Testis (tissue), 3 donors: ENCODE results near the gene RSAD2. TPM values are rescaled to one million over a fixed set of nuclear protein-coding genes. Genes with fewer than 3 reads are reported as not detected.
"Not testable (repeated sequence)": the region's sequence is repeated elsewhere in the genome, so short reads cannot be mapped to it uniquely, and the experiment has no call there.

Experiments used
- DNase-seq: peaks from one replicate; pipeline ENCODE4 v3.0.0-alpha.2; 2019
- H3K27ac ChIP-seq, 2 donors: fragments of 200-600 bp; sonication (generic); one replicate each; pipeline ENCODE4 v1.5.1; 2019
- H3K27me3 ChIP-seq: fragments of 200-600 bp; sonication (generic); one replicate; pipeline ENCODE4 v1.5.1; 2019
- H3K36me3 ChIP-seq: fragments of 200-600 bp; sonication (generic); one replicate; pipeline ENCODE4 v1.5.1; 2017; ENCODE audit warnings: low read depth; ENCODE audit errors: missing control alignments
- H3K4me1 ChIP-seq: fragments of 200-600 bp; sonication (generic); one replicate; pipeline ENCODE4 v1.5.1; 2019
- H3K4me3 ChIP-seq, 2 donors: fragments of 200-600 bp; sonication (generic); one replicate each; pipeline ENCODE4 v1.5.1; 2017 to 2019
- H3K9me3 ChIP-seq: fragments of 200-600 bp; sonication (generic); one replicate; pipeline ENCODE4 v1.5.1; 2017
- CTCF ChIP-seq, 3 experiments: fragments of 450-650 bp in 2 of 3; fragments of 200-600 bp in 1 of 3; sonication (generic) in 1 of 3; IDR thresholded peaks; one replicate each; pipeline ENCODE4 v1.5.1; 2016 to 2019; ENCODE audit warnings: antibody characterized with exemption in 3 of 3, mild to moderate bottlenecking in 2 of 3, moderate library complexity in 1 of 3
- POLR2A ChIP-seq: fragments of 450-650 bp; IDR thresholded peaks from one replicate; pipeline ENCODE4 v1.6.1; 2017; ENCODE audit warnings: antibody characterized with exemption, mild to moderate bottlenecking, moderate library complexity
- WGBS, 2 donors: methylation state at CpG; one replicate each; pipeline ENCODE4 v1.1.5; 2018; 5-methylcytosine and 5-hydroxymethylcytosine counted together
- intact Hi-C: fragments of 100-400 bp; cut with DNase I; formaldehyde crosslinking; loops from one replicate; pipeline ENCODE4 v1.15.1; 2023; ENCODE audit warnings: low total_unique reads
- polyA plus RNA-seq: library from polyadenylated mRNA; stranded (reverse); fragments of 350-450 nt; fragmentation: Illumina TruSeq; extraction: RNeasy Lipid Tissue Mini Kit (QIAGEN cat#74804); gene quantifications from one replicate; pipeline ENCODE4 v1.2.3, GENCODE V29; 2014; ENCODE audit warnings: low read depth, low replicate concordance; ENCODE audit not compliant: insufficient read depth
- total RNA-seq, 2 donors: library from RNA; depleted of rRNA; stranded (reverse); fragments of >200 nt; gene quantifications; one replicate each; pipeline ENCODE4 v1.2.3, GENCODE V29; 2016

Gene RSAD2
- total and polyA plus RNA-seq, 3 donors from 2014 or later, result 2.3 to 5.5 (median 4.4) TPM

DNA sequence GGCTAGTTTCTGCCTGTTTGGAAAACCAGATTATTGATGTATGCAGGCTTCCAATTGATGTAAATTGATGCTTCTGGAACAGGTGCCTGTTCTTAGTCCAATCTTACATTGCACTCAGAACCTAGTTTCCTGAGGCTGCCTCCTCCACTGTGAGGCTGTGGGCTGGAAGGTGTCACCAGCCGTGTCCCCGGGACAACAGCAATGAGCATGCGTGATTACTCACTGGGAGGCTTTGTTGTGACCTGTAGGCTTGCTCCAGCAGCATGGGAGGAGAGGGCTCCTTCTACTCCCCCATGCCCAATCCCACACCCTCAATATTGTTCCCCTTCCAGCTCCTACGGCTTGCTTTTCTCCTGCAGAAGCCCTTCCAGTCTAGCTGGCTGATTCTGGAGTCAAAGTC lies 11.1 kb downstream of the RSAD2 start:
- intact Hi-C loops, result no loop called here
- TF ChIP-seq CTCF (IDR thresholded peaks at IDR 0.05), result no peak
- TF ChIP-seq POLR2A, result no peak
- Histone ChIP-seq H3K9me3 (no peaks in the 10 kb centered on the region), H3K36me3 (no peaks in the 10 kb centered on the region), H3K4me3 (no peak overlapping the region), H3K27me3 (no peaks in the 10 kb centered on the region), H3K27ac (no peak overlapping the region), H3K4me1 (no peaks in the 10 kb centered on the region)
- WGBS, 2 donors, result 77 to 100% methylated on average over 1 to 4 of the region's 4 CpGs
- DNase-seq, result no peak

GRCh38 chr2:6893876-6894482 lies 16.4 kb downstream of the RSAD2 start:
- DNase-seq, result no peak
- Histone ChIP-seq H3K4me3 (no peak overlapping the region), H3K9me3 (no peaks in the 10 kb centered on the region), H3K27ac (no peak overlapping the region), H3K27me3 (no peaks in the 10 kb centered on the region), H3K4me1 (no peaks in the 10 kb centered on the region), H3K36me3 (no peaks in the 10 kb centered on the region)
- 50 to 76% methylated on average over 2 of the region's 2 CpGs for WGBS, 2 donors
- TF ChIP-seq POLR2A (no peak), CTCF (IDR thresholded peaks at IDR 0.05) (no peak)
- intact Hi-C loops, result no loop called here

DNA sequence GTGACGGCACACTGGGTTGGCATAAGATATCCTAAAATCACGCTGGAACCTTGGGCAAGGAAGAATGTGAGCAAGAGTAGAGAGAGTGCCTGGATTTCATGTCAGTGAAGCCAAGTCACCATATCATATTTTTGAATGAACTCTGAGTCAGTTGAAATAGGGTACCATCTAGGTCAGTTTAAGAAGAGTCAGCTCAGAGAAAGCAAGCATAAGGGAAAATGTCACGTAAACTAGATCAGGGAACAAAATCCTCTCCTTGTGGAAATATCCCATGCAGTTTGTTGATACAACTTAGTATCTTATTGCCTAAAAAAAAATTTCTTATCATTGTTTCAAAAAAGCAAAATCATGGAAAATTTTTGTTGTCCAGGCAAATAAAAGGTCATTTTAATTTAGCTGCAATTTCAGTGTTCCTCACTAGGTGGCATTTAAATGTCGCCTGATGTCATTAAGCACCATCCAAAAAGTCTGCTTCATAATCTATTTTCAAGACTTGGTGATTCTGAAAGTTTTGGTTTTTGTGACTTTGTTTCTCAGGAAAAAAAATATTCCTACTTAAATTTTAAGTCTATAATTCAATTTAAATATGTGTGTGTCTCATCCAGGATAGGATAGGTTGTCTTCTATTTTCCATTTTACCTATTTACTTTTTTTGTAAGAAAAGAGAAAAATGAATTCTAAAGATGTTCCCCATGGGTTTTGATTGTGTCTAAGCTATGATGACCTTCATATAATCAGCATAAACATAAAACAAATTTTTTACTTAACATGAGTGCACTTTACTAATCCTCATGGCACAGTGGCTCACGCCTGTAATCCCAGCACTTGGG lies 19.6 kb downstream of the RSAD2 start:
- intact Hi-C loops, result no loop called here
- H3K27me3 ChIP-seq, result no peaks in the 10 kb centered on the region
- no peaks in the 10 kb centered on the region for H3K9me3 ChIP-seq
- H3K4me3 ChIP-seq, result no peak overlapping the region
- TF ChIP-seq CTCF (IDR thresholded peaks at IDR 0.05), result peak; percentile 58 to 74 (median 71)
- TF ChIP-seq POLR2A, result no peak
- WGBS, 2 donors, result 65 to 70% methylated on average over 5 of the region's 5 CpGs
- H3K36me3 ChIP-seq, result no peaks in the 10 kb centered on the region
- no peak for DNase-seq
- H3K4me1 ChIP-seq, result no peaks in the 10 kb centered on the region
- H3K27ac ChIP-seq, result peak overlapping the region in 1 of 2 donors; percentile 66

DNA sequence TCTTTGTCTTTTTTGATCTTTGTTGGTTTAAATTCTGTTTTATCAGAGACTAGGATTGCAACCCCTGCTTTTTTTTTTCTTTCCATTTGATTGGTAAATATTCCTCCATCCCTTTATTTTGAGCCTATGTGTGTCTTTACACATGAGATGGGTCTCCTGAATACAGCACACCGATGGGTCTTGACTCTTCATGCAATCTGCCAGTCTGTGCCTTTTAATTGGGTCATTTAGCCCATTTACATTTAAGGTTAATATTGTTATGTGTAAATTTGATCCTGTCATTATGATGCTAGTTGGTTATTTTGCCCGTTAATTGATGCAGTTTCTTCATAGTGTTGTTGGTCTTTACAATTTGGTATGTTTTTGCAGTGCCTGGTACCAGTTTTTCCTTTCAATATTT lies 25.0 kb downstream of the RSAD2 start:
- H3K27me3 ChIP-seq, H3K9me3 ChIP-seq, DNase-seq, H3K4me1 ChIP-seq, H3K27ac ChIP-seq, H3K4me3 ChIP-seq, H3K36me3 ChIP-seq, intact Hi-C loops: not testable (repeated sequence)
- 97 to 100% methylated on average over 2 of the region's 2 CpGs for WGBS, 2 donors

DNA sequence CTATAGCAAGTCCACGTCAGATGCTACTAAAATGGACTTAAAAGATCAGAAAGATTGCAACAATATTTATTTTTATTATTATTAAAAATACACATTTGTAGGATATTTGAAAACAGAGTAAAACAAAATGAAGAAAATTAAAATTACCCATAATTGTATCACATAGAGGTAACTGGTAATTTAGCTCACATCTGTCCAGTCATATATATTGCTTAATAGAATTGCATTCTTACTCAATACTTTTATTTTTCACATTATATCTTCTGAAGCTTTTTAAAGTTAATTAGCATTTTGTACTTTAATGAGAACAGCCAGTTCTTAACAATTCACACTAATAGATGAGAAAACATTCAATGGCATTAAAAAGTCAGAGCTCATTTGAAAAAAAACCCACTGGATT lies 28.1 kb downstream of the RSAD2 start:
- no peak for DNase-seq
- TF ChIP-seq POLR2A (no peak), CTCF (IDR thresholded peaks at IDR 0.05) (no peak)
- H3K36me3 ChIP-seq, result no peaks in the 10 kb centered on the region
- H3K4me1 ChIP-seq, result no peaks in the 10 kb centered on the region
- 90 to 94% methylated on average over 1 of the region's 1 CpG for WGBS, 2 donors
- H3K27ac ChIP-seq, result no peak overlapping the region
- no peaks in the 10 kb centered on the region for H3K27me3 ChIP-seq
- intact Hi-C loops, result no loop called here
- H3K9me3 ChIP-seq, result no peaks in the 10 kb centered on the region
- H3K4me3 ChIP-seq, result no peak overlapping the region
